COLO668 (cell line): ENCODE measurements around the gene TEPSIN.

ENCODE experiments used
- DNase-seq: peaks from one replicate; lab custom pipeline; 2025; ENCODE audit not compliant: unreplicated experiment; lab: John Stamatoyannopoulos, UW

TEPSIN gene, protein sequence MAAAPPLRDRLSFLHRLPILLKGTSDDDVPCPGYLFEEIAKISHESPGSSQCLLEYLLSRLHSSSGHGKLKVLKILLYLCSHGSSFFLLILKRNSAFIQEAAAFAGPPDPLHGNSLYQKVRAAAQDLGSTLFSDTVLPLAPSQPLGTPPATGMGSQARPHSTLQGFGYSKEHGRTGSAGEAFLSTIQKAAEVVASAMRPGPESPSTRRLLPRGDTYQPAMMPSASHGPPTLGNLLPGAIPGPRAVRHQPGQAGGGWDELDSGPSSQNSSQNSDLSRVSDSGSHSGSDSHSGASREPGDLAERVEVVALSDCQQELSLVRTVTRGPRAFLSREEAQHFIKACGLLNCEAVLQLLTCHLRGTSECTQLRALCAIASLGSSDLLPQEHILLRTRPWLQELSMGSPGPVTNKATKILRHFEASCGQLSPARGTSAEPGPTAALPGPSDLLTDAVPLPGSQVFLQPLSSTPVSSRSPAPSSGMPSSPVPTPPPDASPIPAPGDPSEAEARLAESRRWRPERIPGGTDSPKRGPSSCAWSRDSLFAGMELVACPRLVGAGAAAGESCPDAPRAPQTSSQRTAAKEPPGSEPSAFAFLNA

DNA sequence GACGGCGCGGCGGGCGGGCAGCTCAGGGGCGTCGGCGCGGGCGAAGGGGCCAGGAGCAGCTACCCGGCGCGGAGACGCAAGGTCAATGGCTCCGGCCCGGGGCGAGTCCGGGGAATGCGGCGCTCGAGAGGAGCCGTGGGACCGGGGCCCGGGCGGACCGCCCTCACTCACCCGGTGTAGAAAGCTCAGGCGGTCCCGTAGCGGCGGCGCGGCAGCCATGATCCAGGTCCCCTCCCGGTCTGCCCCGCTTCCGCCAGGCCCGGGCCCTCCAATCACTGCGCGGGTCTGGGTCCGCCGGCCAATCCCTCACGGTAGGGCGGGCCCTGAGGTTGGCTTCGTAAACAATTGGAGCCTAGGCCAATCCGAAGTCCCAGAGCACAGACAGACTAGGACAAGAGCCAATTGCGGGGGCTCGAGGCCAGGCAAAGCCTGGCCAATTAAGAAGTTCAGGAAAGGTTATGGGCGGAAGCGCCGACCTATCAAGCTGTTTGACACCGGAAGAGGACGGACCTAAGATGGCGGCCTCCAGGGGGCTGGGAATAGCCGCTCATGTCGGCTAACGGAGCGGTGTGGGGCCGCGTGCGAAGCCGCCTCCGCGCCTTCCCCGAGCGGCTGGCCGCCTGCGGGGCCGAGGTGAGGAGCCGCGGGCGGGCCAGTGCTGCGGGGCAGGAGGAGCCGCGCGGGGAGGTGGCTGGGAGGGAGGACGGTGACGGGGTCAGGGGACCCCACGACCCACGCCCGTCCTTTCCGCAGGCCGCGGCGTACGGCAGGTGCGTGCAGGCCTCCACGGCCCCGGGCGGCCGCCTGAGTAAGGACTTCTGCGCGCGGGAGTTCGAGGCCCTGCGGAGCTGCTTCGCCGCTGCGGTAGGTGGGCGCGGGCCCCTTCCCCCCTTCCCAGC lies at the start of gene TEPSIN, which contains the start of gene NDUFAF8:
Gene TEPSIN, minus strand, starts transcription at position 241 of the 899 bp plus-strand sequence. Its CDS starts 22 bp downstream, at position 219.
Gene NDUFAF8, plus strand, starts transcription at position 504 of the 899 bp plus-strand sequence. Its CDS starts 46 bp downstream, at position 550.
- peak; percentile 93 for DNase-seq

DNA sequence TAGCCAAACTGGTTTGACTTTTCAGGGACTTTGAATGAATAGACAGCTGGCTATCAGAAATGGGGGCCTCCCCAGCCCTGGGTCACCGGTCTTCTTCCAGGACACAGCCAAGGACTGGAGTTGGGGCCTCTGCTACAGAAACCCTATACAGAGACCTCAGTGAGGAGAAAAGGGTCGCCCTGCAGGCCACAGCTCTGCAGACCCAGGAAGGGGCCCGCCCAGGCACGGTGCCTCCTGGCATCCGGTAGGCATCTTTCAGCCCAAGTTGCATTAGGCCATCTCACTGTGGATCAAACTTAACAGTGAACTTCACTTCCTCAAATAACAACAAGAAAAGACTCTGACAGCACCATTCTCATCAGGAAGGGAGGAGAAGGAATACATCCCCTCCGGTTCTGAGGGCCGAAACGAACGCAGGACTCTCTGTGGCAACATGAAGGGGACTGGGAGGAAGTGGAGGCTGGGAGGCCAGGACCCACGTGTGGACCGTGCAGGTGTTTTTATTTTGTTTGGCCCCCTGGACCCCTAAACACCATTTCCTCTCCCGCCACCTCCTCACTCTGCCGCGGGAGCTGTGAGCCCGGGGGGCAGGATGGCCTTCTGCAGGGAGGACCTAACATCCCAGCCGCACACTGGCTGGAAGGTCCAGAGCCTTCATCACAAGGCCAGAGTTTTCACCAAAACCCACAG lies 49.0 kb upstream of the TEPSIN start:
- DNase-seq, result no peak

DNA sequence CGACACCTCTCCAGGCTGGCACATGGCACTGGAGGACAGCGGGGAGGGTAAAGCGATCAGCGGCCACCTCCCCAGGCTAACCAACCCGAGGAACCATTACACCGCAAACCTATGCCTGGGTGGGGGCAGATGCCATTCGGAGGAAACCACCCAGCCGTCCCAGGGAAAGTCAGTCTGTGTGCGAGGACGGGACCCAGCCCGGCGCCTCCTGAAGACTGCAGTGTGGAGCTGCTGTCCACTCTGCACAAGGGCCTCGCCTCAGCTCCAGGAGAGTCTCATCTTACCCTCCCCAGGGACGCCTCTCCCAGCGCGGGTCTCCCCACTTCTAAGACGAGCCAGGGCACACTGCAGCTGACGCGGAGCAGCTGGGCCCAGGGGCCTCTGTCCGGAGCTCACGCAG lies 48.3 kb upstream of the TEPSIN start:
- no peak for DNase-seq

DNA sequence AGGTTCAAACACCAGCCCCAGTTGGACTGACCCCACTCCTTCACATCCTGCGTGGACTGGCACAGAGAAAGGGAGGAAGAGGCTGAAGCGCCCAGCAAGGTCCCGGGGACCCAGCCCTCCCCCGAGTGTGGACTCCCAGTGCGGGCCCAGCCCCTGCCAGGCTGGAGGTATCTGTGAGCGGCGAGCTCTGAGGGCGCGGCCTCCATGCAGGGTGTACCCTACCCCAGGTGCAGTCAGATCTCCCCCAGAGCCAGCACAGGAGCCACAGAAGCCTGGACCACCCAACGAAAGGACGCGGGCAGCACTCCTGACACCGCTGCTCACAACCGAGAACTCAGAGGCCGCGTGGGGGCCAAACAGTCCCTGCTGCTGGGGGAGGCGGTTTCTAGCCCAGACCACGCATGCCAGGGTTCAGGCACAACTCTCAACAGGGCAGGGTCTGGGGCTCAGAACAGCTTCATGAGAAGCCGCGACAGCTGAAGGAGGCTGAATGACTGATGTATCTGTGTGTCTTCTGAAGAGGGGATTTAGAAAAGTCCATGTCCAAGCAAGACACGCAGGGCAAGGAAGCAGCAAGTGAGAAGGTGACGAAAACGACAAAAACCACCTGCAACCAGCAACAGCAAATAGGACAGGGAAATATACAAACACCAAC lies 47.8 kb upstream of the TEPSIN start:
- no peak for DNase-seq

DNA sequence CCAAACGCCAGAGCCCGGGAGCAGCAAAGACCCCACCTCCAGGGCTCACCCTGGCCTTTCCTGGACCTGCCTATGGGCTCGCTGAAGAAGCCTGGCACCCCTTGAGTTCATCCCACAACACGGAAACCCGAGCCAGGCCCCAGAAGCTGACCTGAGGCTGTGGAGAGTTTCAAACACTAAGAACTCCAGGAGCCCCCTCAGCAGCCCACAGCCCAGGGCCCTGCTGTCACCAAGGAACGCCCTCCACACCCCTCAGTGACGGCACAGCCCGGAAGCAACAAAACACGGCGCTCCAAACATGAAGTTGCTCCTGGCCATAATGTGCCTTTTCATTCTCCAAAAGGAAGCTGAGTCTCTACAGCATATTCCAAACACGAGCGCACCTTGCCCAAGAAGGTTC lies 47.0 kb upstream of the TEPSIN start:
- DNase-seq, result no peak

DNA sequence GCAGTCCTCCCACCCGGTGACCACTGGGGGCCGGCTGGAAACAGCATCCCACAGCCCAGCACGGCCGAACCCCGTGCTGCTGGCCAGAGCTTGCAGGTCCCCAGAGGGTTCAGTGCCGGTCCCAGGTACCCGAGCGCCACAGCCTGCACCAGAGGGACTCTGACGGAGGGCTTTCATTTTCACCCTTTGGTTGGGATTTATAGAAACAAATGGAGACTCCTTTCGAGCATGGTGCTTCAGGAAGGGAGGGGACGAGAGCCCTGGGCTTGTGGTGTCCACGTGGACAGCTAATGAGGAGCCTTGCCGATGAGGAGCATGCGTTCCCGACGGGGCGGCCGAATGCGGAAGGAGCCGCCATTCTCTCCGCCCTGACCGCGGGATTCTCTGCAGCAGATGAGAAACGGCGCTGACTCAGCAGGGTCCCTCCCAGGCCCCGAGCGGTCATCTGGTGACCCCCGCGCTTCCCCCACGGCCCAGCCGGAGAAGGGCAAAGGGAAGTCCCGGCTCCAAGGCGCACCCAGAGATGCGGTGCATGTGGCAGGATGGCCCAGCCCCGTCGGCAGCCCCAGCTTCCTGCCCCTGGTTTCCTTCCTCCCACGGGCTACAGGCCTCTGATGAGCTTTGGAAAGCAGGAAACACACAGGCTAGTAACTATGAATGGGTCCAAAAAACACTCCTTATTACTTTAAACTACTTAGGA lies 46.5 kb upstream of the TEPSIN start:
- no peak for DNase-seq

DNA sequence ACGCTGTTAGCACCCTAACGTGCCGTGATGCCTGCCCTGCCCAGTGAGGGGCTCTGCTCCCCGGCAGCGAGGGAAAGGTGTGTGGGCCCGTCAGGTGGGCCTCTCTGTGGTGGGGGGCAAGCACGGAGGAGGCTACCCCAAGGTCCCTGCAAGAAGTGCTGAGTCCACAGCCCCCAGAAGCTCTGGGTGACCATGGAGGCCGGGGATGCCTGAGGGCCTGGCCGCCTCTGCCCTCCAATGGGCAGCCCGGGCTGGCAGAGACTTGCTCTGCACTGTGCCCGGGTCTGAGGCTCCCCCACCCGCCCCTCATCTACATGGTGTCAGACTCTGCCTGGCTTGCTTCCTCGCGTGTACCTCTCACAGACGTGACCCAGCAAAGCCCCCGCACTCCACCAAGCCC lies 44.0 kb upstream of the TEPSIN start:
- no peak for DNase-seq

DNA sequence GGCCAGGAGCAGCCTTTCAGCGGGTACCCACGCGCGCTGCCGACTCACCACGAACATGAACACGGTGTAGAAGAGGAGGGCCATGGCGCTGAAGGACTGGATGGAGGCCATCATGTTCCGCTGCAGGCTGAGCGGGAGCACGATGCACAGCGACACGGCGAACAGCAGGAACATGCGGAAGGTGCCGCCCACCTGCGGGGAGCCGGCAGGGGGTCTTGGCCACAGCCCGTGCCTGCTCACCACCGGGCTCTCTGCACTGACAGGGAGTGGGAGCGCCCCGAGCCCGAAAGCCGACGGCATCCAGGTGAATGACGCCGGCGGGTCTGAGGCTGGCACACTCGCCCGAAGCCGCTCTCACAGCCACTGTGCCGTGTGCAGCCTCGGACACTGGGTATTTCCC lies 43.3 kb upstream of the TEPSIN start:
- DNase-seq, result no peak

DNA sequence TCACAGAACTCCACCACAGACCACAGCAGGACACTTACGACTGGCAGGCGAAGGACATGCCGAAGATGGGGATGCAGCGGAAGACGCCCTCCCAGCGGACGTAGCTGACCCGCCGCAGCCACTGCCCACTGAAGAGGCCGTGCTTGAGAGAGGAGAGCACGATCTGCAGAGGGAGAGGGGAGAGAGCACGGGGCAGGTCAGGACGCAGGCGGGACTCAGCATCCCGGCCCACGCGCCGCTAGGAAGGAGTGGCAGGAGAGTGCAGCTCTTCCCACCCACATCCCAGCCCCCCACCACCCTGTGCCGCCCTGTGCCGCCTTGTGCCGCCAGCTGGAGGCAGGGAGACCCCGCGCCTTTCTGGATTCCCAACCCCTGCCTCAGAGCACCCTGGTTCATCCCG lies 41.7 kb upstream of the TEPSIN start:
- DNase-seq, result no peak

DNA sequence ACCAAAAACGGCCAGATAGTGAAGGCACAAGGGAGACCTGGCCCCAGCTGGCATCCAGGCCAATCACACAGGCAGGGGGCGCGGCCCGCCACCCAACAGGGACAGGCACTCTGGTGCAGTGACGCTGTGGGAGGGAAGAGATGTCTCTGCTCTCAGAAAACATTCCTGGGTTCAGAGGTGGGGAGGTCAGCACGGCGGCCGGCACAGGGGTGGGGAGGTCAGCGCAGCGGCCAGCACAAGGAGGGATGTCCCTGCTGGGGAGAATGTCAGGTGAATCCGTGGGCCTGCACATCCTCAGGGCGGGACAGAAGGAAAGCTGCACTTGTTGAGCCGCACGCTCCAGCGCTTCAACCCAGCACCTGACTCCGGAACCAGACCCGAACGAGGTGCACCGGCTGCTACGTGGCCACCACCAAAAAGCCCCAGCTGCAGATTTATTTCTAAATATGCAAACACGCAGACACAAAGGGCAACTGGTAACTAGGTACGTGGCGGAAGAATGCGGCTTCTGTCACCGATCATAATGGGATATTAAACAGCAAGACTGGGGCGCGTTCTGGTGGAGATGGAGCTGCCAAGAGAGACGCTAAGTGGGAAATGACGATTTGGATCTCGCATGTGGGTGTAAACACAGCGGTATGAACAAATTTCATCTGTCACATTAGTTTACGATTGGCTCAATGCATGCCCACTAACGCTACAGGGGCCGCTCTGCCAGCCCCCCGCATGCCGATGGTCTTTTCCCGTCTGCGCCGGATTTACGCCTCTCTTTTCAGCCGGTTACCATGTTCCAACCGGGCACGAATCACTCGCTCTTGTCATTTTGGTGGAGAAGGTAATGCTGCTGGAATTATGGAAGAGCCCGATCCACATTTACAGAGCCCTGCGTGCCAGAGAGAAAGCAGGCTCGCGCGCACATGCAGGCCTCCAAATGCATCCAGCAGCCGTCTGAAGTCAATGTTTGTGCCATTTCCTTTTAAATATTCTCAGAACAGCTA lies 40.7 kb upstream of the TEPSIN start:
- DNase-seq, result no peak

DNA sequence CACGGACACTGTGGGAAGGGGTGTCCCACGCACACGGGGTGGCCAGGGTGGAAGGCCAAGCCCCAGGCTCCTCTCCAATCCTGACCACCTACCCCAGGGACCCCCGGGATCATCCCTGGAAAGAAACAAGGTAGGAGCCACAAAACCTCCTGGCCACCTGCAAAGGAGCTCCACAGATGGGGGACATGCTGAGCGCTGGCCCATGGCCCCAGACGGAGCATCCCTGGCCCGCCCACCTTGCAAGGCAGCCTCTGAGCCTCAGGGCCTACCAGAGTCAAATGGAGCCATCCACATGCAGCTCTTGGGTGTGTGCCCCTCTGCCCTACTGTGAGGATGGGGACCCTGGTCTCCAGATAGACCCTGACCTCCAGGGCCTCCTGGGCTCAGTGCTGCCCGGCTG lies 40.0 kb upstream of the TEPSIN start:
- DNase-seq, result no peak

DNA sequence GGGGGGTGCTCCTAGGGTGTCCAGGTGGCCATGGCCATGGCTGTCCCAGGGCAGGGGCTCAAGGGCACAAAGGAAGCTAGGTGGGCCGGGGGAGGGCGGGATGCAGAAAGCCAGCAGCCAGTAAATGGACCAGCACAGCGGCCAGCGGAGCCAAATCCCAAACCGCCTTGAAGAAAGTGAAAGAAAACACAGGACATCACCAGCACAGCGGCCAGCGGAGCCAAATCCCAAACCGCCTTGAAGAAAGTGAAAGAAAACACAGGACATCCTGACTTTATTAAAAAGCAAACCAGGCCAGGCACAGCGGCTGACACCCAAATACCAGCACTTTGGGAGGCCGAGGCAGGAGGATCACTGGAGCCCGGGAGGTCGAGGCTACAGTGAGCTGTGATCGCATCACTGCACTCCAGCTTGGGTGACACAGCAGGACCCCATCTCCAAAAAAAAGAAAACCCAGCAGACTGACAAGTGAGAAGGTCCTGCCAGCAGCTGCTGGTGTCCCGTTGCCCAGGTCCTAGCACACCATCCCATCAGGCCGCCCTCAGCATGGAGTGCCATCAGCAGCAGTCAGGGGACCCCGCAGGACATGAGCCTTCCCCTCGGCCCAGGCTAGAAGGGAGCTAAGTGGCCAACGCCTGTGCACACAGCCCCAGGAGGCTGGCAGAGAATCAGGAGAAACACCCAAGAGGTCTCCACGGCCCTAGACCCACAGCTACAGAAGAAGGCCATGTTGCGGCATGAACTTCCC lies 39.3 kb upstream of the TEPSIN start:
- DNase-seq, result no peak

DNA sequence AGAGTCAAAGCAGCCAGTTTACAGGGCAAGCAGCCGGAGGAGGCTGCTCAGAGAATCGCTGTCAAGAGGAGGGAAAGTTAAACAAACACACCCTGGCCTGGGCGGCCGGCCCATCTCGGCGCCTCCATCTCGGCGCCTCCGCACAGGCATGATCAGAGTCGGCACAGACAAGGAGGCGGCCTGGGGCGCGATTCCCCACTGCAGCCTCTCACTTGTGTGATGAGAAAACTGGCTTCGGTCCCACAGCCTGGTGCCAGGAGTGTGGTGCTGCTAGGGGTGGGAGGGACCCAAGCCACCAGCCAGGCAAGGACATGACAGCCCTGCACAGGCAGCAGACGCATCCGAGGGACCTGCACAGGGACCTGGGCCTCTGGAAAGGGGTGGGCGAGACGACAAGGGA lies 38.6 kb upstream of the TEPSIN start:
- DNase-seq, result no peak

DNA sequence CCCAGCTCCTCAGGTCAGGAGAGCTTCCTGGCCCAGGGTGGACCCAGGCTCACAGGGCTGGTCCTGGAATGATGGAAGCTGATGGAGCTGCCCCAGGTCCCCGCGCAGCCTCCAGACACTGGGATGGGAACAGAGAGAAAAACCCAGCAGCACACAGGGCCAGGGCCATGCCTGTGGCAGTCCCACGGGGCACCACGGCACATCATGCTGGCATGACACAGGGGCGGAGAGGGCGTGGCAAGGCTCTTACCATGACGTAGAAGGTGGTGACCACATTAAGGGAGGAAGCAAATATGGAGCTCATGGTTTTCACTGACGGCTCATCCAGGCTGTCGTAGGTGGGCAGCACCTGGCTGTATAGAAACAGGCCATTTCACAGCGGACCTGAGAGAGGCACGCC lies 37.9 kb upstream of the TEPSIN start:
- DNase-seq, result no peak

DNA sequence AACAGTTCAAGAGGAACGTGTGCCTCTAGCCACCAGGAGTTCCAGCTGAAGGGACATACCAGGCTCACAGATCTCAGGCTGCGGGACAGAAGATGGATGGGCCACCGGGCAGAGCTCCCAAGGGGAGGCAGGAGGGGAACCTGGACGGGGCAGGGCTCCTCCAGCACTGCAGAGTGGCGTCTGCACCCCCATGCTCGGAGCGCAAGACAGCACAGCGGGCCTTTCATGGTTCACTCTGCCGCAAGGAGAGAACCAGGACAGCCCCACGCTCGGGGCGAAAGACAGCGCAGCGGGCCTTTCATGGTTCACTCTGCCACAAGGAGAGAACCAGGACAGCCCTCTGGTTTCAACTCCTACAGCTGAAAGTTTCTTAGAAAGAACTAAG lies 35.6 kb upstream of the TEPSIN start:
- no peak for DNase-seq

DNA sequence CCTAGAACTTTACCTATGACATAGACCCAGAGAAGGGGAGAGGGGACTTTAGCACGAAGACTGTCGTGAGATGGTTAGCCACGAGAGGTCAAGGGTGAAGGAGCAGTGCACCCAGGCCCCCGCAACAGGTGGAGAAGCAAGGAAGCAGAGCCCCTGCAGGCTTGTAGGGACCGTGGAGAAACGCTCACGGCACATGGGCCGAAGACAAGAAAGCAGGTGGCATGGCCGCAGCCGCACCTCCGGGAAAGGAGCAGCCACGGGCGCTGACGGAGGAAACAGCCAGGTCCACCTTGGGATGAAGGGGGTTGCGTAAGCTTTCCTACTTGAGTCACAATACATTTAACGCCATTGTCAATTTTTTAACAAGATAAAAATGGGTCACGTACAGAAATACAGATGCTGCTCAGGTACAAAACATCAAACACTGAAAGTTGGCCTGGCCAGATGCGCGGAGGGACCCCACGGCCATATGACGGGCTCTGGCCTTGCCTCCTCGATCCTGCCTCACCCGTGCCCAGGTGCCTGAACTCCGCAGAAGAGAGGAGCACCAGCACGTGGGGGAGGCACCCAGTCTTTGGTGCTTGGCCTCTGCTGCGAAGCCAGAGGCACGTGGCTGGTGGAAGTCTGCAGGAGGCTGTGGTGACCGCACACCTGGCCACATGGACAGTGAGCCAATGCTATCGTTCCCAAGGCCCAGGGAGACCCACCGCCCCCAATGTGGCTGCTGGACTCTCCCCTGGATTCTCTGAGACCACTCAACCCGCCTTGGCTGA lies 35.0 kb upstream of the TEPSIN start:
- DNase-seq, result no peak

DNA sequence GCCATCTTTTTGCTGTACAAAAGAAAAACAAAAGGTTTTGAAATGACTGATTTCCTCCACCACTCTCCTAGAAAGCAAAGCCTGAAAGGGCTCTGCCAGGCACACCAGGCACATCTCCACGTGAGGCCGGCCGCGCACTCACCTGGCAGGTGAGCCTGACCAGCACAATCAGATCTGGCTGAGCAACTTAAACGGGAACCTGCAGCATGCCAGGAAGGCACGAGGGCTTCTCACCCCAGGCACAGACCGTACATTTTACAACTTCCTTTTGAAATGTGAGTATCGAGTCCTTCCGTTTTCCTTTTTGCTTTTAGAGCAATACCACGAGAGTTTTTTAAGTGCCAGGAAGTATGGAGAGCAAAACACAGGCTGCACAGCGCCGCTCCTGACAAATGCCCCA lies 33.8 kb upstream of the TEPSIN start:
- no peak for DNase-seq
